Endothelial cell of umbilical vein (primary cell): Measurements from ENCODE around the gene ATXN7. TPM values are rescaled to one million over a fixed set of nuclear protein-coding genes. Genes with fewer than 3 reads are reported as not detected.

Experiments used
- BruUV-seq: library from RNA; stranded (reverse); fragments of 400-500 nt; replicated peaks from 2 replicates; lab custom pipeline; 2021; lab: Mats Ljungman, UMichigan
- CTCF ChIA-PET: fragments of 300-600, 350-600 bp; sonication (Branson Sonifier 250); formaldehyde crosslinking; loops from one replicate; lab custom pipeline; 2021; ENCODE audit warnings: antibody characterized with exemption, inconsistent platforms; lab: Charles Lee
- POLR2A ChIA-PET: fragments of 300-600, 350-600 bp; sonication (Branson Sonifier 250); formaldehyde crosslinking; loops from one replicate; lab custom pipeline; 2021; ENCODE audit warnings: antibody characterized with exemption, inconsistent platforms; lab: Charles Lee
- DNase-seq: peaks from one replicate; pipeline ENCODE4 v3.0.0-alpha.2; 2011; ENCODE audit warnings: low read depth, low spot score
- FAIRE-seq: peaks from 2 replicates; lab custom pipeline; 2011; peaks lifted over from hg19 to GRCh38; lab: Jason Lieb, UNC
- H2AFZ ChIP-seq: 2 replicates; pipeline ENCODE4 v1.6.0; 2012; ENCODE audit warnings: low read depth, low read length, control low read depth, inconsistent platforms
- H3K27ac ChIP-seq: 2 replicates; pipeline ENCODE4 v1.5.1; 2011; ENCODE audit warnings: low read depth, mild to moderate bottlenecking, control low read depth, low read length, moderate library complexity; ENCODE audit not compliant: insufficient read depth
- H3K27me3 ChIP-seq, 2 experiments: 2 replicates each; pipeline versions ENCODE4 v1.6.0 to v1.6.1; 2011; ENCODE audit warnings: low read length in 2 of 2, mixed read lengths in 1 of 2; ENCODE audit not compliant: control insufficient read depth in 2 of 2, insufficient read depth in 2 of 2
- H3K36me3 ChIP-seq, 2 experiments: 2 replicates in 1 of 2; 3 replicates in 1 of 2; pipeline ENCODE4 v1.5.1; 2011; ENCODE audit warnings: low read length in 2 of 2, mild to moderate bottlenecking in 1 of 2, moderate library complexity in 1 of 2; ENCODE audit not compliant: control insufficient read depth in 2 of 2, insufficient read depth in 2 of 2; ENCODE audit errors: extremely low read depth in 1 of 2
- H3K4me1 ChIP-seq: 3 replicates; pipeline ENCODE4 v1.5.1; 2011; ENCODE audit warnings: mild to moderate bottlenecking, low read length; ENCODE audit not compliant: control insufficient read depth, insufficient read depth; ENCODE audit errors: extremely low read depth
- H3K4me2 ChIP-seq: 2 replicates; pipeline ENCODE4 v1.6.1; 2011; ENCODE audit warnings: low read length, control low read depth, mixed read lengths; ENCODE audit not compliant: insufficient read depth
- H3K4me3 ChIP-seq, 3 experiments: fragments of 200-600 bp in 1 of 3; sonication (generic), shearing (Covaris generic) in 1 of 3; replicated peaks in 1 of 3; 2 replicates each; pipeline ENCODE4 v1.5.1; 2011 to 2016; ENCODE audit warnings: control low read depth in 3 of 3, low read length in 3 of 3, mild to moderate bottlenecking in 2 of 3, inconsistent platforms in 1 of 3, low read depth in 1 of 3, moderate library complexity in 1 of 3; ENCODE audit not compliant: insufficient read depth in 1 of 3
- H3K79me2 ChIP-seq: 2 replicates; pipeline ENCODE4 v1.6.0; 2012; ENCODE audit warnings: low read length, inconsistent platforms; ENCODE audit not compliant: control insufficient read depth, insufficient read depth
- H3K9ac ChIP-seq: replicated peaks from 2 replicates; pipeline ENCODE3; 2011; ENCODE audit warnings: low read length, control low read depth; ENCODE audit not compliant: insufficient read depth; ENCODE audit errors: extremely low read depth
- H3K9me1 ChIP-seq: replicated peaks from 3 replicates; pipeline ENCODE4 v1.6.0; 2011; ENCODE audit warnings: mild to moderate bottlenecking, low read length; ENCODE audit not compliant: control insufficient read depth, insufficient read depth; ENCODE audit errors: extremely low read depth
- H3K9me3 ChIP-seq: replicated peaks from 2 replicates; pipeline ENCODE4 v1.5.1; 2012; ENCODE audit warnings: low read length, inconsistent platforms; ENCODE audit not compliant: control insufficient read depth, insufficient read depth
- H4K20me1 ChIP-seq: replicated peaks from 2 replicates; pipeline ENCODE3; 2011; ENCODE audit warnings: mild to moderate bottlenecking, low read length; ENCODE audit not compliant: control insufficient read depth, insufficient read depth; ENCODE audit errors: extremely low read depth
- EZH2 ChIP-seq: IDR thresholded peaks from 2 replicates; pipeline ENCODE4 v1.6.1; 2012; ENCODE audit warnings: borderline replicate concordance, low read depth, mild to moderate bottlenecking, moderate library complexity, low read length, inconsistent platforms; ENCODE audit not compliant: severe bottlenecking
- FOS ChIP-seq: IDR thresholded peaks from 2 replicates; pipeline ENCODE4 v1.6.1; 2011; ENCODE audit warnings: mild to moderate bottlenecking, low read length, moderate library complexity, borderline replicate concordance; ENCODE audit not compliant: insufficient read depth
- GATA2 ChIP-seq: IDR thresholded peaks from 2 replicates; pipeline ENCODE4 v1.7.0; 2011; ENCODE audit warnings: low read depth, mild to moderate bottlenecking, moderate library complexity, mixed read lengths, low read length; ENCODE audit not compliant: insufficient read length, insufficient read depth
- JUN ChIP-seq: IDR thresholded peaks from 2 replicates; pipeline ENCODE4 v1.6.1; 2011; ENCODE audit warnings: borderline replicate concordance, low read depth; ENCODE audit not compliant: insufficient read length, insufficient read depth
- MYC ChIP-seq: IDR thresholded peaks from one replicate; pipeline ENCODE4 v1.6.1; 2011; ENCODE audit warnings: mild to moderate bottlenecking, low read depth, low read length
- POLR2A ChIP-seq: IDR thresholded peaks from 2 replicates; pipeline ENCODE4 v1.6.1; 2012; ENCODE audit warnings: low read depth, mild to moderate bottlenecking, control low read depth, low read length
- POLR2AphosphoS5 ChIP-seq: IDR thresholded peaks from 2 replicates; pipeline ENCODE4 v1.6.1; 2012; ENCODE audit warnings: low read depth, mild to moderate bottlenecking, control low read depth, low read length, moderate library complexity; ENCODE audit not compliant: insufficient read depth
- dilution Hi-C: fragments of 300-500 bp; cut with MboI; formaldehyde crosslinking; loops from one replicate; pipeline ENCODE4 v1.15.0; 2019; ENCODE audit warnings: low sequenced_read_pairs; ENCODE audit not compliant: extremely low pct_ligation_motif_present
- intact Hi-C: fragments of 100-400 bp; cut with micrococcal nuclease; formaldehyde crosslinking; loops from one replicate; pipeline ENCODE4 v1.10.0; 2022
- polyA plus RNA-seq, 4 experiments: library from polyadenylated mRNA; depleted of rRNA in 3 of 4; stranded (reverse) in 3 of 4; unstranded in 1 of 4; fragments of >200 nt; gene quantifications; 2 replicates each; pipeline versions ENCODE4 v1.2.1 to v1.2.3, GENCODE V29; 2011 to 2012; ENCODE audit warnings: missing spikeins in 1 of 4
- total RNA-seq: library from RNA; stranded (reverse); gene quantifications from 2 replicates; pipeline ENCODE4 v1.2.3, GENCODE V29; 2021
- TF ChIP-seq, protein P1 (sequence below): IDR thresholded peaks from 2 replicates; pipeline ENCODE4 v1.6.1; 2011; ENCODE audit not compliant: insufficient read depth, insufficient read length
- TF ChIP-seq, protein P2 (sequence below), 2 donors: IDR thresholded peaks; 1 replicate in 1 of 2; 2 replicates in 1 of 2; pipeline ENCODE4 v1.5.1; 2011; ENCODE audit warnings: low read length in 2 of 2, mild to moderate bottlenecking in 2 of 2, moderate library complexity in 2 of 2, control low read depth in 1 of 2, inconsistent platforms in 1 of 2, low read depth in 1 of 2; ENCODE audit not compliant: insufficient read depth in 1 of 2; ENCODE audit errors: extremely low read depth in 1 of 2

ATXN7 gene
- total and polyA plus RNA-seq, 2 donors (not counting 3 experiments of a cell fraction or from before 2014, with no cell fraction given): 21.2 to 34.7 TPM

- Histone ChIP-seq H3K9me1 (no peaks in the 10 kb centered on the region), H3K4me2 (no peak overlapping the region), H3K27ac (no peak overlapping the region), H3K36me3 (no peaks in the 10 kb centered on the region), H3K79me2 (peaks cover 15% of the 10 kb centered on the region), H3K9me3 (no peaks in the 10 kb centered on the region), H3K4me1 (no peaks in the 10 kb centered on the region), H4K20me1 (no peaks in the 10 kb centered on the region), H3K27me3 (no peaks in the 10 kb centered on the region), H3K9ac (no peak overlapping the region), H3K4me3 (no peak overlapping the region), H2AFZ (no peak overlapping the region)
- FAIRE-seq (no peak), DNase-seq (no peak)
- intact Hi-C loops (no loop called here), dilution Hi-C loops (no loop called here)
- no TSS peak for BruUV-seq
- ChIA-PET POLR2A (no interaction called here), CTCF (no interaction called here)
- TF ChIP-seq EZH2 (no peak), POLR2A (no peak), JUN (no peak), POLR2AphosphoS5 (no peak), GATA2 (no peak), MYC (no peak), FOS (no peak)
- TF ChIP-seq, protein P1, sequence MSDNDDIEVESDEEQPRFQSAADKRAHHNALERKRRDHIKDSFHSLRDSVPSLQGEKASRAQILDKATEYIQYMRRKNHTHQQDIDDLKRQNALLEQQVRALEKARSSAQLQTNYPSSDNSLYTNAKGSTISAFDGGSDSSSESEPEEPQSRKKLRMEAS: no peak
- TF ChIP-seq, protein P2, sequence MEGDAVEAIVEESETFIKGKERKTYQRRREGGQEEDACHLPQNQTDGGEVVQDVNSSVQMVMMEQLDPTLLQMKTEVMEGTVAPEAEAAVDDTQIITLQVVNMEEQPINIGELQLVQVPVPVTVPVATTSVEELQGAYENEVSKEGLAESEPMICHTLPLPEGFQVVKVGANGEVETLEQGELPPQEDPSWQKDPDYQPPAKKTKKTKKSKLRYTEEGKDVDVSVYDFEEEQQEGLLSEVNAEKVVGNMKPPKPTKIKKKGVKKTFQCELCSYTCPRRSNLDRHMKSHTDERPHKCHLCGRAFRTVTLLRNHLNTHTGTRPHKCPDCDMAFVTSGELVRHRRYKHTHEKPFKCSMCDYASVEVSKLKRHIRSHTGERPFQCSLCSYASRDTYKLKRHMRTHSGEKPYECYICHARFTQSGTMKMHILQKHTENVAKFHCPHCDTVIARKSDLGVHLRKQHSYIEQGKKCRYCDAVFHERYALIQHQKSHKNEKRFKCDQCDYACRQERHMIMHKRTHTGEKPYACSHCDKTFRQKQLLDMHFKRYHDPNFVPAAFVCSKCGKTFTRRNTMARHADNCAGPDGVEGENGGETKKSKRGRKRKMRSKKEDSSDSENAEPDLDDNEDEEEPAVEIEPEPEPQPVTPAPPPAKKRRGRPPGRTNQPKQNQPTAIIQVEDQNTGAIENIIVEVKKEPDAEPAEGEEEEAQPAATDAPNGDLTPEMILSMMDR (IDR thresholded peaks at IDR 0.05; ENCODE audit: extremely low read depth in 1 of 2, insufficient read depth in 1 of 2, low read depth in 1 of 2, low read length in 2 of 2): no peak
These were observed 21.5 kb upstream of the ATXN7 start for GRCh38 chr3:63842127-63842526.
